Spleen (tissue), 11 donors: Measurements from ENCODE around the gene SLAMF1. TPM values are rescaled to one million over a fixed set of nuclear protein-coding genes. Genes with fewer than 3 reads are reported as not detected.
A peak's percentile ranks its signal among the peaks of the same experiment; 100 is the strongest.

Experiments used
- DNase-seq: peaks from one replicate; pipeline ENCODE4 v3.0.0-alpha.2; 2020
- H3K27ac ChIP-seq, 8 donors: fragments of 200-600 bp; sonication (generic) in 7 of 8; 1 replicate in 4 of 8; 2 replicates in 4 of 8; pipeline versions ENCODE4 v1.5.0 to v1.8.0; 2016 to 2021; ENCODE audit warnings: inconsistent platforms in 4 of 8, mild to moderate bottlenecking in 4 of 8, moderate library complexity in 1 of 8
- H3K27me3 ChIP-seq, 7 donors: fragments of 200-600 bp; sonication (generic) in 6 of 7; replicated peaks in 1 of 7; 1 replicate in 4 of 7; 2 replicates in 3 of 7; pipeline versions ENCODE4 v1.5.0 to v1.8.0; 2016 to 2021; ENCODE audit warnings: inconsistent platforms in 3 of 7, mild to moderate bottlenecking in 1 of 7
- H3K36me3 ChIP-seq, 6 donors: fragments of 200-600 bp; sonication (generic) in 5 of 6; 1 replicate in 4 of 6; 2 replicates in 2 of 6; pipeline versions ENCODE4 v1.5.0 to v1.8.0; 2016 to 2021; ENCODE audit warnings: inconsistent platforms in 2 of 6
- H3K4me1 ChIP-seq, 6 donors: fragments of 200-600 bp; sonication (generic) in 5 of 6; 1 replicate in 3 of 6; 2 replicates in 3 of 6; pipeline versions ENCODE4 v1.5.0 to v1.8.0; 2016 to 2021; ENCODE audit warnings: inconsistent platforms in 3 of 6
- H3K4me3 ChIP-seq, 8 donors: fragments of 200-600 bp; sonication (generic) in 7 of 8; 1 replicate in 4 of 8; 2 replicates in 4 of 8; pipeline versions ENCODE4 v1.5.0 to v1.8.0; 2016 to 2021; ENCODE audit warnings: inconsistent platforms in 4 of 8, mild to moderate bottlenecking in 4 of 8, moderate library complexity in 2 of 8
- H3K9me3 ChIP-seq, 8 donors: fragments of 200-600 bp; sonication (generic) in 7 of 8; 1 replicate in 4 of 8; 2 replicates in 4 of 8; pipeline versions ENCODE4 v1.5.0 to v1.8.0; 2016 to 2021; ENCODE audit warnings: inconsistent platforms in 4 of 8
- CTCF ChIP-seq, 11 experiments: fragments of 200-600 bp in 7 of 11; fragments of 450-650 bp in 4 of 11; sonication (generic) in 4 of 11; IDR thresholded peaks in 8 of 11; conservative IDR thresholded peaks in 3 of 11; 1 replicate in 7 of 11; 2 replicates in 4 of 11; pipeline versions ENCODE4 v1.4.0 to v1.8.0; 2016 to 2021; ENCODE audit warnings: antibody characterized with exemption in 11 of 11, inconsistent platforms in 4 of 11, mild to moderate bottlenecking in 1 of 11
- POLR2A ChIP-seq, 3 donors: fragments of 450-650 bp; IDR thresholded peaks; one replicate each; pipeline ENCODE4 v1.5.1; 2017; ENCODE audit warnings: antibody characterized with exemption in 3 of 3, mild to moderate bottlenecking in 1 of 3
- POLR2AphosphoS5 ChIP-seq, 3 donors: sonication (generic); formaldehyde crosslinking; IDR thresholded peaks; one replicate each; pipeline ENCODE4 v1.5.1; 2017; ENCODE audit warnings: antibody characterized with exemption in 3 of 3
- WGBS, 5 donors: extraction: QIAGEN DNeasy Blood & Tissue Kit in 3 of 5; methylation state at CpG; one replicate each; pipeline versions ENCODE4 v1.1.5 to v1.1.7; 2013 to 2018; 5-methylcytosine and 5-hydroxymethylcytosine counted together
- intact Hi-C: fragments of 100-400 bp; cut with DNase I; formaldehyde crosslinking; loops from one replicate; pipeline ENCODE4 v1.15.0; 2023; ENCODE audit warnings: low total_unique reads
- polyA plus RNA-seq, 3 donors: library from polyadenylated mRNA; stranded (reverse); fragments of 200-250 nt; gene quantifications; one replicate each; pipeline ENCODE4 v1.2.1, GENCODE V29; 2013
- total RNA-seq, 7 donors: library from RNA; depleted of rRNA in 3 of 7; stranded (reverse); fragments of >200 nt in 3 of 7; fragmentation: NEBNext Ultra II Directional in 4 of 7; extraction: Animal tissue kit (Norgen Biotek cat#: 25700) in 4 of 7; gene quantifications; one replicate each; pipeline versions ENCODE4 v1.1.0 to v1.2.1, GENCODE V29; 2016 to 2021
- donor health status: healthy with polysubstance abuse.
- donor health status: DM: no; HTN: no; CAD: no; lungs with moderate emphysema.
- donor health status: DM: no; HTN: no; CAD: no.
- donor health status: Bipolar disorder and iron deficiency.
- donor health status: healthy.
- donor health status: DM: no; HTN: no; CAD: no.
- donor health status: DM: yes; HTN: yes; CAD: no.

Gene SLAMF1
- total and polyA plus RNA-seq, 10 donors = 2.8 to 18.3 (median 10.3) TPM

- Histone ChIP-seq H3K36me3 (peaks cover 0 to 85% (median 55%) of the 10 kb centered on the region in 6 donors), H3K27ac (peak overlapping the region in 4 of 8 donors; percentile 72 to 83 (median 81)), H3K27me3 (no peaks in the 10 kb centered on the region), H3K9me3 (peaks cover 0 to 4% (median 0%) of the 10 kb centered on the region in 8 donors), H3K4me3 (no peak overlapping the region), H3K4me1 (peaks cover 27 to 69% (median 55%) of the 10 kb centered on the region in 6 donors)
- TF ChIP-seq POLR2A (IDR thresholded peaks at IDR 0.05) (no peak), POLR2AphosphoS5 (IDR thresholded peaks at IDR 0.05) (no peak), CTCF (IDR thresholded peaks at IDR 0.05 in 8 of 11, conservative IDR thresholded peaks at IDR 0.05 in 3 of 11) (no peak)
- WGBS, 5 donors = 81 to 98% (median 93%) methylated on average over 3 of the region's 3 CpGs
- DNase-seq = no peak
- intact Hi-C loops = loop anchor here (5.0 kb wide), 1 partner anchor 85 kb away; no protein-coding TSS in a partner anchor
These were observed 35.0 kb upstream of the SLAMF1 start for GRCh38 chr1:160681891-160682140.

GRCh38 chr1:160681066-160681890 lies 34.4 kb upstream of the SLAMF1 start:
- intact Hi-C loops = loop anchor here (5.0 kb wide), 1 partner anchor 86 kb away; no protein-coding TSS in a partner anchor
- no peaks in the 10 kb centered on the region for H3K9me3 ChIP-seq
- H3K27ac ChIP-seq = peak overlapping the region in 4 of 8 donors; percentile 72 to 83 (median 81)
- WGBS, 5 donors = 51 to 66% (median 60%) methylated on average over 7 to 10 of the region's 10 CpGs
- peaks cover 29 to 71% (median 53%) of the 10 kb centered on the region in 6 donors for H3K4me1 ChIP-seq
- TF ChIP-seq POLR2AphosphoS5 (IDR thresholded peaks at IDR 0.05) (peak in 2 of 3 donors; percentile 46 to 72), POLR2A (IDR thresholded peaks at IDR 0.05) (no peak), CTCF (IDR thresholded peaks at IDR 0.05 in 8 of 11, conservative IDR thresholded peaks at IDR 0.05 in 3 of 11) (peak; percentile 66 to 92 (median 85))
- H3K27me3 ChIP-seq = no peaks in the 10 kb centered on the region
- H3K36me3 ChIP-seq = peaks cover 0 to 88% (median 55%) of the 10 kb centered on the region in 6 donors
- peak; percentile 94 for DNase-seq
- H3K4me3 ChIP-seq = no peak overlapping the region

- no peak for DNase-seq
- Histone ChIP-seq H3K9me3 (no peaks in the 10 kb centered on the region), H3K27me3 (no peaks in the 10 kb centered on the region), H3K4me1 (peaks cover 27 to 71% (median 52%) of the 10 kb centered on the region in 6 donors), H3K27ac (peak overlapping the region in 2 of 8 donors; percentile 82 to 83), H3K4me3 (no peak overlapping the region), H3K36me3 (peaks cover 0 to 92% (median 55%) of the 10 kb centered on the region in 6 donors)
- 90 to 96% (median 93%) methylated on average over 8 of the region's 8 CpGs for WGBS, 5 donors
- TF ChIP-seq POLR2AphosphoS5 (IDR thresholded peaks at IDR 0.05) = peak in 1 of 3 donors; percentile 35
- TF ChIP-seq POLR2A (IDR thresholded peaks at IDR 0.05) = no peak
- no peak for TF ChIP-seq CTCF (IDR thresholded peaks at IDR 0.05 in 8 of 11, conservative IDR thresholded peaks at IDR 0.05 in 3 of 11)
- intact Hi-C loops = loop anchor here (5.0 kb wide), 1 partner anchor 87 kb away; no protein-coding TSS in a partner anchor
These were observed 33.6 kb upstream of the SLAMF1 start for GRCh38 chr1:160680399-160680798.

GRCh38 chr1:160679893-160680292 lies 33.0 kb upstream of the SLAMF1 start:
- Histone ChIP-seq H3K36me3 (peaks cover 0 to 89% (median 55%) of the 10 kb centered on the region in 6 donors), H3K27me3 (no peaks in the 10 kb centered on the region), H3K9me3 (no peaks in the 10 kb centered on the region), H3K4me1 (peaks cover 27 to 71% (median 52%) of the 10 kb centered on the region in 6 donors), H3K27ac (peak overlapping the region in 1 of 8 donors; percentile 12), H3K4me3 (no peak overlapping the region)
- intact Hi-C loops = loop anchor here (5.0 to 10.0 kb wide), 2 partner anchors 65 to 87 kb away; no protein-coding TSS in a partner anchor
- 76 to 88% (median 86%) methylated on average over 3 of the region's 3 CpGs for WGBS, 5 donors
- no peak for DNase-seq
- TF ChIP-seq POLR2A (IDR thresholded peaks at IDR 0.05) (no peak), CTCF (IDR thresholded peaks at IDR 0.05 in 8 of 11, conservative IDR thresholded peaks at IDR 0.05 in 3 of 11) (no peak), POLR2AphosphoS5 (IDR thresholded peaks at IDR 0.05) (no peak)
